Panc1 (cell line): ENCODE results near the gene ZNF593.

ENCODE experiments used
- POLR2AphosphoS5 ChIP-seq: IDR thresholded peaks from 2 replicates; pipeline ENCODE4 v1.6.1; 2012; ENCODE audit warnings: mild to moderate bottlenecking, low read depth, low read length, moderate library complexity
- REST ChIP-seq, 2 experiments: IDR thresholded peaks; 2 replicates each; pipeline ENCODE4 v1.6.1; 2011 to 2012; ENCODE audit warnings: low read depth in 2 of 2, control low read depth in 1 of 2, low read length in 1 of 2, mild to moderate bottlenecking in 1 of 2, moderate library complexity in 1 of 2; ENCODE audit not compliant: insufficient read depth in 1 of 2
- TCF7L2 ChIP-seq: IDR thresholded peaks from 2 replicates; pipeline ENCODE4 v1.6.1; 2011; ENCODE audit warnings: mild to moderate bottlenecking, low read depth, low read length, inconsistent platforms
- TF ChIP-seq, protein P1 (sequence below): fragments of 450-650 bp; IDR thresholded peaks from 2 replicates; pipeline ENCODE4 v1.5.1; 2017; ENCODE audit warnings: mild to moderate bottlenecking

- TF ChIP-seq, protein P1, sequence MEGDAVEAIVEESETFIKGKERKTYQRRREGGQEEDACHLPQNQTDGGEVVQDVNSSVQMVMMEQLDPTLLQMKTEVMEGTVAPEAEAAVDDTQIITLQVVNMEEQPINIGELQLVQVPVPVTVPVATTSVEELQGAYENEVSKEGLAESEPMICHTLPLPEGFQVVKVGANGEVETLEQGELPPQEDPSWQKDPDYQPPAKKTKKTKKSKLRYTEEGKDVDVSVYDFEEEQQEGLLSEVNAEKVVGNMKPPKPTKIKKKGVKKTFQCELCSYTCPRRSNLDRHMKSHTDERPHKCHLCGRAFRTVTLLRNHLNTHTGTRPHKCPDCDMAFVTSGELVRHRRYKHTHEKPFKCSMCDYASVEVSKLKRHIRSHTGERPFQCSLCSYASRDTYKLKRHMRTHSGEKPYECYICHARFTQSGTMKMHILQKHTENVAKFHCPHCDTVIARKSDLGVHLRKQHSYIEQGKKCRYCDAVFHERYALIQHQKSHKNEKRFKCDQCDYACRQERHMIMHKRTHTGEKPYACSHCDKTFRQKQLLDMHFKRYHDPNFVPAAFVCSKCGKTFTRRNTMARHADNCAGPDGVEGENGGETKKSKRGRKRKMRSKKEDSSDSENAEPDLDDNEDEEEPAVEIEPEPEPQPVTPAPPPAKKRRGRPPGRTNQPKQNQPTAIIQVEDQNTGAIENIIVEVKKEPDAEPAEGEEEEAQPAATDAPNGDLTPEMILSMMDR = no peak
- no peak for TF ChIP-seq TCF7L2
- no peak for TF ChIP-seq POLR2AphosphoS5
- no peak for TF ChIP-seq REST (IDR thresholded peaks at IDR 0.05; ENCODE audit: insufficient read depth in 1 of 2, low read depth in 2 of 2, low read length in 1 of 2)
Measured at GRCh38 chr1:26148887-26149286, 20.8 kb upstream of the ZNF593 start.
